WTC11 (cell line): Measurements from ENCODE around the gene MRPS21. TPM values are rescaled to one million over a fixed set of nuclear protein-coding genes. Genes with fewer than 3 reads are reported as not detected.

Experiments
- ATAC-seq: fragments of 200-7000 bp; cut with Tn5 transposase; 2 replicates; pipeline ENCODE4 v1.10.0; 2021; ENCODE audit warnings: mild to moderate bottlenecking, moderate library complexity
- CTCF ChIA-PET: fragments of 300-600 bp; sonication (Branson Sonifier 250); formaldehyde crosslinking; loops from one replicate; lab custom pipeline; 2021; ENCODE audit warnings: antibody characterized with exemption; lab: Charles Lee
- POLR2A ChIA-PET: fragments of 350-600 bp; sonication (Branson Sonifier 250); formaldehyde crosslinking; loops from one replicate; lab custom pipeline; 2021; ENCODE audit warnings: antibody characterized with exemption; lab: Charles Lee
- DNase-seq: peaks from one replicate; pipeline ENCODE4 v3.0.0; 2021; ENCODE audit warnings: low spot score
- H3K27ac Mint-ChIP-seq: 2 replicates; pipeline ENCODE4 v1.8.0; 2021; ENCODE audit warnings: mixed read lengths
- H3K27me3 Mint-ChIP-seq: 2 replicates; pipeline ENCODE4 v1.8.0; 2021; ENCODE audit warnings: low read depth, mild to moderate bottlenecking, moderate library complexity, mixed read lengths
- H3K36me3 Mint-ChIP-seq: 2 replicates; pipeline ENCODE4 v1.8.0; 2021; ENCODE audit warnings: mixed read lengths
- H3K4me1 Mint-ChIP-seq: 2 replicates; pipeline ENCODE4 v1.8.0; 2022; ENCODE audit warnings: mixed read lengths
- H3K4me3 Mint-ChIP-seq: 2 replicates; pipeline ENCODE4 v1.8.0; 2021; ENCODE audit warnings: mild to moderate bottlenecking, moderate library complexity, mixed read lengths
- H3K9me3 Mint-ChIP-seq: 2 replicates; pipeline ENCODE4 v1.8.0; 2021; ENCODE audit warnings: mixed read lengths
- AR ChIP-seq: fragments of 250-450 bp; sonication (Bioruptor Pico); IDR thresholded peaks from 2 replicates; pipeline ENCODE4 v1.9.0; 2021; ENCODE audit warnings: mild to moderate bottlenecking
- ARID4B ChIP-seq: sonication (generic); formaldehyde crosslinking; IDR thresholded peaks from 2 replicates; pipeline ENCODE4 v1.8.0; 2023; ENCODE audit warnings: missing genetic modification reagents, mild to moderate bottlenecking, borderline replicate concordance
- CBFB ChIP-seq: sonication (generic); formaldehyde crosslinking; IDR thresholded peaks from 2 replicates; pipeline ENCODE4 v1.8.1; 2022; ENCODE audit warnings: mild to moderate bottlenecking, low read depth, missing genetic modification reagents
- CTCF ChIP-seq: fragments of 200-600 bp; IDR thresholded peaks from 2 replicates; pipeline ENCODE4 v1.8.0; 2022; ENCODE audit warnings: antibody characterized with exemption
- E2F5 ChIP-seq: sonication (generic); formaldehyde crosslinking; IDR thresholded peaks from 2 replicates; pipeline ENCODE4 v1.8.1; 2022; ENCODE audit warnings: mild to moderate bottlenecking, moderate library complexity, missing genetic modification reagents
- ELF4 ChIP-seq: sonication (generic); formaldehyde crosslinking; IDR thresholded peaks from 2 replicates; pipeline ENCODE4 v1.8.1; 2022; ENCODE audit warnings: low read depth, mild to moderate bottlenecking, moderate library complexity, missing genetic modification reagents
- ESRRA ChIP-seq: sonication (generic); formaldehyde crosslinking; IDR thresholded peaks from 2 replicates; pipeline ENCODE4 v1.8.1; 2022; ENCODE audit warnings: mild to moderate bottlenecking, missing genetic modification reagents, borderline replicate concordance
- GTF2I ChIP-seq: fragments of 250-450 bp; sonication (Bioruptor Pico); conservative IDR thresholded peaks from 2 replicates; pipeline ENCODE4 v1.4.0; 2021; ENCODE audit warnings: mild to moderate bottlenecking
- HMGXB4 ChIP-seq: sonication (generic); formaldehyde crosslinking; IDR thresholded peaks from 2 replicates; pipeline ENCODE4 v1.8.1; 2023; ENCODE audit warnings: mild to moderate bottlenecking, moderate library complexity, missing genetic modification reagents
- IRF2 ChIP-seq: sonication (generic); formaldehyde crosslinking; IDR thresholded peaks from 2 replicates; pipeline ENCODE4 v1.8.0; 2022; ENCODE audit warnings: low read depth, missing genetic modification reagents, borderline replicate concordance
- JAZF1 ChIP-seq: fragments of 250-450 bp; sonication (Bioruptor Pico); IDR thresholded peaks from 2 replicates; pipeline ENCODE4 v1.9.0; 2021; ENCODE audit warnings: moderate library complexity, mild to moderate bottlenecking, inconsistent platforms
- MAX ChIP-seq: sonication (generic); formaldehyde crosslinking; IDR thresholded peaks from 2 replicates; pipeline ENCODE4 v1.8.0; 2022; ENCODE audit warnings: mild to moderate bottlenecking, missing genetic modification reagents
- MXD4 ChIP-seq: fragments of 250-450 bp; sonication (Bioruptor Pico); IDR thresholded peaks from 2 replicates; pipeline ENCODE4 v1.8.0; 2021; ENCODE audit warnings: mild to moderate bottlenecking, moderate library complexity, borderline replicate concordance
- RELA ChIP-seq: sonication (generic); formaldehyde crosslinking; IDR thresholded peaks from 2 replicates; pipeline ENCODE4 v1.8.1; 2022; ENCODE audit warnings: missing genetic modification reagents, mild to moderate bottlenecking, borderline replicate concordance
- ZNF121 ChIP-seq: sonication (generic); formaldehyde crosslinking; IDR thresholded peaks from 2 replicates; pipeline ENCODE4 v1.8.0; 2023; ENCODE audit warnings: missing genetic modification reagents
- ZNF138 ChIP-seq: sonication (generic); formaldehyde crosslinking; conservative IDR thresholded peaks from 2 replicates; pipeline ENCODE4 v1.8.1; 2022; ENCODE audit warnings: mild to moderate bottlenecking, moderate library complexity, missing genetic modification reagents
- total RNA-seq: library from RNA; stranded (reverse); gene quantifications from 3 replicates; pipeline ENCODE4 v1.2.3, GENCODE V29; 2021

Gene MRPS21
- total RNA-seq, 1 experiment from 2014 or later = 105 TPM

- no peak for TF ChIP-seq HMGXB4 (CRISPR knock-in tag)
- TF ChIP-seq, all 79 proteins: peak for 0
- no peaks in the 10 kb centered on the region for H3K27me3 Mint-ChIP-seq
- ChIA-PET CTCF (interaction anchor here (1.9 kb wide), 1 partner anchor 11 kb away, joined by 17 read pairs; the partner anchor contains the start of gene C1orf54), POLR2A (no interaction called here)
- DNase-seq (no peak), ATAC-seq (no peak)
- H3K36me3 Mint-ChIP-seq = peaks cover 41% of the 10 kb centered on the region
- H3K4me1 Mint-ChIP-seq = peaks cover 34% of the 10 kb centered on the region
- H3K9me3 Mint-ChIP-seq = no peaks in the 10 kb centered on the region
- peak overlapping the region; percentile 32; the same call in 1 of the 2 replicates for H3K4me3 Mint-ChIP-seq
- H3K27ac Mint-ChIP-seq = peak overlapping the region; percentile 93; the same call in 1 of the 2 replicates
Observed at GRCh38 chr1:150261367-150261766, 32.3 kb upstream of the MRPS21 start.

GRCh38 chr1:150262388-150263320, 31.0 kb upstream of the MRPS21 start:
- no peak for DNase-seq
- TF ChIP-seq CTCF (no peak), AR (CRISPR knock-in tag) (no peak)
- TF ChIP-seq, all 79 proteins: peak for 0
- Mint-ChIP-seq H3K36me3 (peaks cover 51% of the 10 kb centered on the region), H3K27ac (peak overlapping the region; percentile 64), H3K27me3 (no peaks in the 10 kb centered on the region), H3K4me1 (peaks cover 34% of the 10 kb centered on the region), H3K4me3 (no peak overlapping the region), H3K9me3 (no peaks in the 10 kb centered on the region)
- ATAC-seq = no peak
- ChIA-PET POLR2A (interaction anchor here (0.5 to 1.1 kb wide), 3 partner anchors 10 to 326 kb away, joined by 3 read pairs; partner anchors contain the start of genes C1orf54 and MTMR11), CTCF (interaction anchor here (0.6 kb wide), 1 partner anchor 223 kb away, joined by 3 read pairs; no protein-coding TSS in a partner anchor)

GRCh38 chr1:150263549-150263948, 30.1 kb upstream of the MRPS21 start:
- ATAC-seq (no peak), DNase-seq (no peak)
- no peaks in the 10 kb centered on the region for H3K9me3 Mint-ChIP-seq
- ChIA-PET POLR2A (interaction anchor here (0.6 to 0.7 kb wide), 2 partner anchors 33 to 283 kb away, joined by 3 to 10 read pairs; no protein-coding TSS in a partner anchor), CTCF (interaction anchor here (0.7 kb wide), 1 partner anchor 255 kb away, joined by 3 read pairs; no protein-coding TSS in a partner anchor)
- H3K36me3 Mint-ChIP-seq = peaks cover 51% of the 10 kb centered on the region
- no peak overlapping the region for H3K27ac Mint-ChIP-seq
- peaks cover 37% of the 10 kb centered on the region for H3K4me1 Mint-ChIP-seq
- H3K4me3 Mint-ChIP-seq = no peak overlapping the region
- no peaks in the 10 kb centered on the region for H3K27me3 Mint-ChIP-seq
- TF ChIP-seq ZNF121 (CRISPR knock-in tag) = no peak
- TF ChIP-seq RELA (CRISPR knock-in tag) = no peak
- no peak for TF ChIP-seq MAX (CRISPR knock-in tag)
- no peak for TF ChIP-seq ELF4 (CRISPR knock-in tag)
- TF ChIP-seq ESRRA (CRISPR knock-in tag) = no peak
- TF ChIP-seq IRF2 (CRISPR knock-in tag) = no peak
- no peak for TF ChIP-seq CBFB (CRISPR knock-in tag)
- TF ChIP-seq JAZF1 (CRISPR knock-in tag) = no peak
- TF ChIP-seq MXD4 (CRISPR knock-in tag) = no peak
- TF ChIP-seq ZNF138 (CRISPR knock-in tag) = no peak
- TF ChIP-seq E2F5 (CRISPR knock-in tag) = no peak
- TF ChIP-seq ARID4B = no peak
- TF ChIP-seq GTF2I (CRISPR knock-in tag) = no peak
